NK-92 (cell line): ENCODE results near the gene TYW1B.
"Not testable (repeated sequence)": the region's sequence is repeated elsewhere in the genome, so short reads cannot be mapped to it uniquely, and the experiment has no call there.

Experiments used
- DNase-seq: peaks from one replicate; lab custom pipeline; 2025; ENCODE audit not compliant: unreplicated experiment; lab: John Stamatoyannopoulos, UW

The TYW1B gene

DNA sequence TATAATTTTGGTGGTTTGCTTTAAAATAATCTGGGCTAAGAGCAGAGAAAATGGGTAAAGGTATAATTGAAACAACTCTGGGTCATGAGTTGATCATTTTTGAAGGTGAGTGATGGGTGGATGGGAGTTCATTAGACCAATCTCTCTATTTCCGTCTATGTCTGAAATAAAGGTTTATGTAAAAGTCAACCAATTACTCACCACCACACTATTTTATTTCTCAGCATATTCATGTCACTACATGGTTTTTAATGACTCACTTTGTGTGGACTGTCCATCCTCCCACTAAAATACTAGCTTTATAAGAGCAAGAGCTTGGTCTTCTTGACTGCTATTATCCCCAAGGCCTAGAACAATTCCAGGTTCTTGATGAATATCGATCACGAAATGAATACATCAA lies 199.6 kb downstream of the TYW1B start:
- not testable (repeated sequence) for DNase-seq

DNA sequence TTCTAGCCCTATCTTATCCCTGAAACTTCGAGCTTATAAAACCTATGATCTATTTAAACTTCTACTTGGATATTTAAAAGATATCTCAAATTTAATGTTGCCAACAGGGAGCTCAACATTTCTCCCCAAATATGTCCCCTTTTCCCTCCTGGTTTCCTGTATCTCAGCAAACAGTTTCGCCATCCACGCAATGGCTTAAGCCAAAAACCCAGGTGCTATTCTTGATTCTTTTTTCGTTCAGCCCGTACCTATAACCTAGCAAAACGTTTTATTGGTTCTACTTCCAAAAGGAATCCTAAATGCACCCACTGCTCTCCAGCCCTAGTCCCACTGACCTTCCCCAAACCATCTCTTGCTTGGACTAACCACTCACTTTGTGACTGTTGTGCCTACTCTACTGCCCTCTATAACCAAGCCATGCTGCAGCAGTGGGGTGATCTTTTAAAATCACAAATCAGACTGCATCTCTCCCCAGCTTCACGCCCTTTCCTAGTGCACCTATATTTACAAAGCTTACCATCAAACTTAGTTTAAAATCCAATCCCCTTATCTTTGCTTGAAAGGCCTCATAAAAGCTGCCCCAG lies 201.5 kb downstream of the TYW1B start:
- DNase-seq: not testable (repeated sequence)

DNA sequence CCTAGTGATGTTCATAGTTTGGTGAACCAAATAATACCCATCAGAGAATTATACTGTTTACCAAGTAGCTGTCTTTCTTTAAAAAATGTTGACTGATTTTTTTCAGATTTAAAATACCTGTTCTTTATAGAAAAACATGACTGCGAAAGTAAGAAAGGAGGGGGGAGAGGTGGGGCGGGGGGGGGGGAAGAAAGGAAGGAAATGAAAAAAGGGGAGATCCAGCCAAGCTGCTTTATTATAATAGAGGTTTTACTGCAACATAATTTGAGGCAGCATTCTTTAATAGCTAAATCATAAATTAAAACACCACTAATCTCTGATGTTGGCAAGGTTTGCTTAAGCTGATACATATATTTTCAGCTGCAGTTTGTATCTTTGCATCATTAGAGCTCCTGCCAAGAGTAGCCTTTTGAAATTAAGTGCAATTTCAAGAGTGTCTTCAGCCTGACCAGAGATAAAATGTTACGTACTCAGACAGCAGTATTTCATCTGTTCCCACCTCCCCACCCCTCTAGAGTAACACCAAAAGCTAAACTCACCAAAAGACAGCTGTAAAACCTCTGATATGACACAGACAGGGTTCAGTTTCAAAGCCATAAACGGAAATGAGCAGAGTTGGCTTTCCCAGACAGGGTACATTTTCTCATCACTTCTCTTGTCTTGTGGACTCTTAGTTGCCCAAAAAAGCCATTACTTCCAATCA lies 202.1 kb downstream of the TYW1B start:
- DNase-seq: not testable (repeated sequence)

DNA sequence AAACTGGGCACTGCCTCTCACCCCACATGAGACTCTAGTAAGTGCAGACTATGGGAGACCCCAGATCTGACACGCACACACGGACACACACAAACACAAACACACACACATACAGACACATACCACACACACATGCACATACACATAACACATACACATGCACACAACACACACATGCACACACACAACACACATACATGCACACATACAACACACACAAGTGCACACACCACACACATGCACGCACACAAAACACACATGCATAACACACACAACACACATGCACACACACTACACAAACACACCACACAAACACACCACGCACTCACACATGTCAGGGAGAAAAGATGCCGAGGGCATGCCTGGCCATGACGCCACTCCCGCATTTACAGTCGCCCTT lies 205.5 kb downstream of the TYW1B start:
- DNase-seq: no peak

DNA sequence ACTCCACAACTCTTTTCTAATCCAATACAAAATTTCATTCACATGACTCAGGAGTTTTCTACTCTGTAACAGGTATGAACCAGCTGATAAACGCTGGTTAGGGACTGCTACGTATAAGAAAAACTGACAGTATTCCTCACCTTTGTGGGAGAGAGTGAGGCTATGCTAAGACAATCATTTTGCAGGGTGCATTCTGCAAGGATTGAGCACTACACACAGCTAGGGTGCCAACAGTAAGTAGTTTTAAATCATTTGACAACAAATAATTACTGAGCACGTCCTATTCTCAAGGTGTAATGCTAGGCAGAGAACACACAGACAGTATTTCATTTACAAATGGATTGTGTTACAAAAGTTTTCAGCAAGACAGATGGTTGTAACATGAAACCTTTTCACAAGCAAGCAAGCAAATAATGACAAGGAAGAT lies 206.2 kb downstream of the TYW1B start:
- not testable (repeated sequence) for DNase-seq

DNA sequence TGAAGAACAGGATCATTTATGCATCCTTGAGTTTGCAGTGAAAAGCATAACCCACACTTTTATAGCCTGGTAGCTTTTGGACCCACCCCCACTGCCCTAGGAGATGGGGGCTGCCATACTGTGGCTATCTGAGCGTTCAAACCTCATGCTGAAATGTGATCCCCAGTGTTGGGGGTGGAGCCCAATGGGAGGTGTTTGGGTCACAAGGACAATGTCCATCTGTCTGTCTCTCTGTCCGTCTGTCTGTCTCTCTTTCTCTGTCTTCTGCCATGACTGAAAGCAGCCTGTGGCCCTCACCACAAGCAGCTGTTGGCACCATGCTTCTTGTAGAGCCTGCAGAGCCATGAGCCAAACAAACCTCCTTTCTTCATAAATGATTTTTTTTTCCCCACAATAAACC lies 207.1 kb downstream of the TYW1B start:
- DNase-seq: not testable (repeated sequence)

DNA sequence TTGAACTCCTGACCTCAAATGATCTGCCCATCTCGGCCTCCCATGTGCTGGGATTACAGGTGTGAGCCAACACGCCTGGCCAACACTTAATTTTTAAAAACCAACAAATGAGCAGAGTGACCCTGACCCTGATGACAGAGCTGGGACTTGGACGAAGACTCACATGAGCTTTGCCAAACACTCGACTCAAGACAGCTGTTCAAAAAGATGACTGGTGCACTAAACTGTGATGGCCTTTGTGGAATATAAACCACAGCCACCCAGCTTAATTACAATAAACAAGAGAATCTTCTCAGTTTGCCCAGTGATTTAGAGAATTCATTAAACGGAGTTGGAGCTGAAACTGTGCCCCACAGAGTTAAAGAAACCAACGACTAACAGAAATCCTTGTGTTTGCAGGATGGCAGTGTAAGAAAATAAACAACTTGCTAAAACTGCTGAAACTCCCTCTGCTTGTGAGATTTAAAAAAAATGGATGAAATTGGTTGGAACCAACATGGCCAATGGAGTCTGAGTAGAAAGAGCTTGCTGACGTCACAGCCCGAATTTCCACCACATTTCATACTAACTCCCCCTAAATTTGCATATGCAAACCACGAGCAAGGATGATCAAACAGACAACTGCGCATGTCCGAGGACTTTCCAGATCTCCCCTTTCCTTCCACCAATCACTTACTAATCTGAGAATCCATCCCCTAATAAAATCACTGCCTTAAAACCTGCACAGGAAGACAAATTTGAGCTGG lies 209.4 kb downstream of the TYW1B start:
- DNase-seq: not testable (repeated sequence)

DNA sequence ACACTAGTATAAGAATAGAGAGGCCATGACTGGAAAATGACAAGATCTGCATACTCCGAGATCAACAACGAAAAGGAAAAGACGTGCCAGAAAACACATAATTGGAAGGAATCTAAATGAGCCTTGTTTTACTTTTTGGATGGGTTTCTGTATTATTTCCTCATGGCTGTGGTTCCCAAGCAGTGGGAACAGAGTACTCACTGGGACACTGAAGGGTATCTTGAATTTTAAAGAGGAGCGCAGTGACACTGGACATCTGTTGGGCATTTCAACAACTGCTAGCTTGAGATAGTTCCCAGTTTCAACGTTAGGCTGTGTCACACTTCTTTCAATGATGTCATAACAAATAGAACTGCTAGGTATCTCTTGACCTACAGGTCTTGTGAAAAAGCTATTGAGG lies 218.2 kb downstream of the TYW1B start:
- not testable (repeated sequence) for DNase-seq

DNA sequence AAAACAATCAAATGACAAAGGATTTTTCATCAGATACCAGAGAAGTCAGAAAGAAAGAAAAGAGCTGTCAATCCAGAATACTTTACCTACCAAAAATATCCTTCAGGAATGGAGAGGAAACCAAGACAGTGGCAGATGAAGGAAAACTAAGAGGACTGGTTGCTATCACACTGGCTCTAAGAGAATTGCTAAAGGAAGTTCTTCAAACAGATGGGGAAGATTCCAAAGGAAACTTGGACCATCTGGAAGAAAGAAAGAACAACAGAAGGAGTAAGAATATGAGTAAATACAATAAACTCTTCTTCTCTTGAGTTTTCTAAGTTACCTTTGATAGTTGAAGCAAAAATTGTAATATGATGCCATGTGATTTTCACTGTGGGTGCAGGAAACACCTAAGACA lies 220.0 kb downstream of the TYW1B start:
- DNase-seq: not testable (repeated sequence)

DNA sequence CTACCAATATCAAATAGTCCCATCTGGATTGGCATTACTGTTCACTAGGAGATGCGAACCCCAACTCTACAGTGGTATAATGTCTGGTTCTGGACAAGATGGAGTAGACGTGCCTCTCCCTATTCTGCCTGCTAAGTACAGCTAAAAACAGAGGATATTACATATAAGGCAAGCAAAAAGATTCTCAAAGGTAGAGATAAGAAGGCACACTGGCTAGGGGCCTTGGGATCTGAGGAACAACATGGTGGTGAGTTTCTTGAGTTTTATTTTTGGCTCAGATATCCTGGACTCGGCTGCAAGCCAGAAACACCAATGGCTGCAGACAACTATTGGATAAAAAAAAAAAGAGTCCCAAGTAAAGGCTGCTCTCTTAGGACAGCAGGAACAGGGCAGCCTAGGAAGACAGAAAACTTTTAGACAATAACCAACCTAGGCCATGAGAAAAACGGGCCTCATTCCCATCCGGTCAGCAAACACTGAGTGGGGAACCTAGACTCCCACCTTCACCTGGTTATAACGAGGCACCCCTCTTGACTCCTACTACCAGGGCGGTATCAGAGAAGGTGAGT lies 222.1 kb downstream of the TYW1B start:
- DNase-seq: not testable (repeated sequence)

DNA sequence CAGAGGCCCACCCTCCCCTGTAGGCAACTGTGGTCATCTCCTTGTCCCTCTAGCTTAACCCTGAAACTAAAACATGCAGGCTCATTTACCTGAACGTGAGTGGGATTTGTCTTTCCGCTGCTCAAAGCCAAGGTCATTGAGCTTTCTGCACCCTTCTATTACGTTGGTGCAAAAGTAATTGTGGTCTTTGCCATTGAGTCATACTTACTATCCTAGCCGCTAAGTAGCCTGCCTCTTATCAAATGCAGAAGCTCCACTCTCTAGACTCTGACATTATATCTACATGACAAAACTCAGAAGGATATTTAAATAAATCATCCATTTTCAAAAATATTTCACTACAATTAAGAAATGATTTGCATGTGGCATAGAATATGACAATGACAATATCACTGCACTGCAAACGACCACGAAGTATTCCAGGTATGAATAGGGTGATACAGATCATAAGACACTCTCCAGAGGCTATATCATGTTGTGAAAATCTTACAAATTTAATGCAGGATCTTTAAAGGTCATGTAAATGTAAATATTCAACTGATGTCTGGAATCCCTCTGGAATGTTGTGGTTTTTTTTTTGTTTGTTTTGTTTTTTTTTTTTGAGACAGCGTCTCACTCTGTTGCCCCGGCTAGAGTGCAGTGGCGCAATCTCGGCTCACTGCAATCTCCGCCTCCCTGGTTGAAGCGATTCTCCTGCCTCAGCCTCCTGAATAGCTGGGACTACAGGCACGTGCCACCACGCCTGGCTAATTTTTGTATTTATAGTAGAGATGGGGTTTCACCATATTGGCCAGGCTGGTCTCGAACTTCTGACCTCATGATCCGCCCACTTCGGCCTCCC lies 223.0 kb downstream of the TYW1B start:
- DNase-seq: not testable (repeated sequence)

DNA sequence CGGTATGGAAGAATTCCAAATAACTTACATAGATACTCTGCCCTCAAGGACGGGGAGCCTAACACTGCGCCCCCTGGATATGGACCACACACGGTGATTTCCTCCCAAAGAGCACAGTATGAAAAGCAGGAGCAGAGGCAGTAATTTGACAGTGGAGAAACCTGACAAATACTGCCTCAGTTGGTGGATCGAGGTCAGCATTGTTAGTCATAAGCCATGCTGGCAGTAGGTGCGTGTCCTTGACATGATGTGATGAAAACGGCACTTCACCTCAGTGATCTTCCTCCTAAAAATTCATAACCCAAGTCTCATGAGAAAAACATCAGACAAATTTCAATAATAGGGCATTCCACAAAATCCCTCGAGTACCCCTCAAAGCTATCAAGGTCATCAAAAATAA lies 224.5 kb downstream of the TYW1B start:
- DNase-seq: not testable (repeated sequence)

DNA sequence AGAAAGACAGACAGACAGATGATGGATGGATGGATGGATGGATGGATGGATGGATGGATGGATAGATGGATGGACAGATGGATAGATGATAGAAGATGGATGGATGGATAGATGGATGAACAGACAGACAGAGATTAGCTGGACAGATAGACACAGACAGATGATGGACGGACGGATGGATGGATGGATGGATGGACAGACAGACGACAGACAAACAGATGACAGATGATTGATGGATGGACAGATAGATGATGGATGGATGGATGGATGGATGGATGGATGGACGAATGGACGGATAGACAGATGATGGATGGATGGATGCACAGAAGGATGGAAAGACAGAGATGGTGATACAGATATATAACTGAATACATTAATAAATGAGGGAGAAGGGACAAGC lies 224.9 kb downstream of the TYW1B start:
- DNase-seq: no peak

DNA sequence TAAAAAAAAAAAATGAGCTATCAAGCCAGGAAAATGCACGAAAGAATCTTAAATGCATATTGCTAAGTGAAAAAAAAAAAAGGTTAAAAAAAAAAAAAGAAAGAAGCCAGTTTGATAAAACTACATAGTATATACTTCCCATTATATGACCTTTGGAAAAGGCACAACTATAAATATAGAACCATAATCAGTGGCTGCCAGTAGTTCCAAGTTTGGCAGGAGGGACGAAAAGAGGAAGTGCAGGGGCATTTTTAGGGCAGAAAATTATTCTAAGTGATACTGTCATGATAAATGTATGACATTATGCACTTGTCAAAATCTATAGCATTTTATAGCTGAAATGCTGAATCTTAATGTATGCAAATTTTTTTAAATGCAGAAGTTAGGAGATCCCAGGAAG lies 226.3 kb downstream of the TYW1B start:
- DNase-seq: not testable (repeated sequence)

DNA sequence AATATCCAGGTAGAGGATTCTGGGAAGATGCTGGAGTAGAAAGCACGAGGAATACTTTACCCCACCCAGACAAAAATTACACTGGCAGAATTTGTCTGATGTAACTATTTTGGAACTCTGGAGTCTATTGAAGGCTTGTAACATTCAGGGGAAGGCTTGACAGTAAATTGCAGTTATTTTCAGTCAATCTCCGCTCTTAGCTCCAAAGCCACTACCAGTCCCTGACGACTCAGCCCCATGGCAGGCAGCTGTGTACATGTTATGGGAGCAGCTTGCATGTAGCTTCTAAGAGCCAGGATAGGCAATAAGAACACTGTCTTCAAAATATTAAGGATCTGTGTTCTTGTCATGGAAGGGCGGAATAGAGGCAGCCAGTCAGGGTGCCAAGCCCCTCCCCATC lies 238.0 kb downstream of the TYW1B start:
- not testable (repeated sequence) for DNase-seq

DNA sequence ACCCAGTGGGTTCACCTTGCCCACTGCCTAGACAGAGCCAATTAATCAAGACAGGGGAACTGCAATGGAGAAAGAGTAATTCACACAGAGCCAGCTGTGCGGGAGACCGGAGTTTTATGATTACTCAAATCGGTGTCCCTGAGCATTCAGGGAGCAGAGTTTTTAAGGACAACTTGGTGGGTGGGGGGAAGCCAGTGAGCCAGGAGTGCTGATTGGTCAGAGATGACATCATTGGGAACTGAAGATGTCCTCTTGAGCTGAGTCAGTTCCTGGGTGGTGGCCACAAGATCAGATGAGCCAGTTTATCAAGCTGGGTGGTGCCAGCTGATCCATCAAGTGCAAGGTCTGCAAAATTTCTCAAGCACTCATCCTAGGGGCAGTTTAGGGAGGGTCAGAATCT lies 240.7 kb downstream of the TYW1B start:
- DNase-seq: not testable (repeated sequence)

DNA sequence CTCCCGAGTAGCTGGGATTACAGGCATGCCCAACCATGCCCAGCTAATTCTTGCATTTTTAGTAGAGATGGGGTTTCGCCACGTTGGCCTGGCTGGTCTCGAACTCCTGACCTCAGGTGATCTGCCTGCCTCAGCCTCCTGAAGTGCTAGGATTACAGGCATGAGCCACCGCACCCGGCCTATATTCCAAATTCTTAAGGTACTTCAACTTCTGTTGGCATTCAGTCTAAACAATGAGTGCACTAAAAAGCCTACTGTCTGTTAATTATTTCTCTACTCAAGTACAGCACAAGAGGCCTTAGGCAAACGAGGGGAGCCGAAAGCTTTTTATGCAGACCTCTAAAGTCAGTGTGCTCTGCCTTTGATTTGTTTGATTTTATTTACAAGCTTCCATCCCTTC lies 243.4 kb downstream of the TYW1B start:
- DNase-seq: not testable (repeated sequence)

DNA sequence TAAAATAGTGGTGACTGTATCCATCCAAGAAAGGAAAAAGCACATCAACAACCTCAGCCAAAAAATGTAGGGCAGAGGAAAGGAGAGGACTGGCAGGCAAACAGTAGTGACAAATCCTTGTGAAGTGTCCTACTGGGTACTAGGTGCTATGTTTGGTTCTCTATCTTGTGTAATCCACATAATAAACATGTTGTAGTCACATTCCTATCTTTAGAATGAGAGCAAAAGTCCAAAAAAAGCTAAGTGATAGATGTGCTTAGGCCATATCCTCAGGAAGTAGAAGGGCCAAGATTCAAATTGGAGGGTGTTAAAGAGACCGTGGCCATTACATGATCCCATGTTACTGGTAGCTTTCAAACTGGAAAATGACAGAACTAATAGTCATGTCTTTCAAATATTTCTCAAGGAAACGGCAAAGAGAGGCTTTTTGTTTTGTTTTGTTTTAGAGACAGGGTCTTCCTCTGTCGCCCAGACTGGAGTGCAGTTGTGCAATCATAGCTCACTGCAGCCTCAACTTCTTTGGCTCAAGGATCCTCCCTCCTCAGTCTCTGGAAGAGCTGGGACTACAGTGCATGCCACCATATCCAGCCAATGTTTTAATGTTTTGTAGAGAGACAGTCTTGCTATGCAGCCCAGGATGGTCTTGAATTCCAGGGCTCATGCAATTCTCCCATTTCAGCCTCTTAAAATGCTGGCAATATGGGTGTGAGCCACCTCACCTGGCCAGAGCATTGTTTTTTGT lies 244.2 kb downstream of the TYW1B start:
- DNase-seq: not testable (repeated sequence)

DNA sequence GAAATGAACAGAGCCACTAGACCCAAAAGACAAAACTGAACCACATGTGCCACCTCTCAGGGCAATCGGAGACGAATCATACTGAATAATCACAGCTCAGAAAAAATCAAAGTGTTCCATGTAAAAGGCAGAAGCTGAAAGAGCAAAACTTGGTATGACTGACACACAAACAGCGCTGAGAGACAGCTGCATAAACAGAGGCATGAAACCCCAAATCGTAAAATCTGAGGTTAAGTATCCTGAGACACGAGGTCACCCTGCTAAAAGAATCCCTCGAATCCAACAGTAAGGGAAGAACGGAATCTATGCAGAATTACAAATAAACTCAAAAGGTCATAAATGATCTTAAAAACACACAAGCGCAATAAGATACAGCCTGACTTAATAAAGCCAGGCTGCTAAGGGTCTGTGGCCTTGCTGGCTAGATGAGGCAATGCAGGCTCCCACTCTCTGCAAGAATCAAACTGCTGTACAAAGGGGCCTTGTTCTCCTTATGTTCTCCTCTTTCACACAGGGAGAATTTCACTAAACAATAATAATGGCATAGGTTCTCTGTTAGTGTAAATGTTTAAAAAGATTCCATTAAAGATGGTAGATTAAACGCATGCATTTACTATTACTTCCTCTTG lies 247.7 kb downstream of the TYW1B start:
- not testable (repeated sequence) for DNase-seq

DNA sequence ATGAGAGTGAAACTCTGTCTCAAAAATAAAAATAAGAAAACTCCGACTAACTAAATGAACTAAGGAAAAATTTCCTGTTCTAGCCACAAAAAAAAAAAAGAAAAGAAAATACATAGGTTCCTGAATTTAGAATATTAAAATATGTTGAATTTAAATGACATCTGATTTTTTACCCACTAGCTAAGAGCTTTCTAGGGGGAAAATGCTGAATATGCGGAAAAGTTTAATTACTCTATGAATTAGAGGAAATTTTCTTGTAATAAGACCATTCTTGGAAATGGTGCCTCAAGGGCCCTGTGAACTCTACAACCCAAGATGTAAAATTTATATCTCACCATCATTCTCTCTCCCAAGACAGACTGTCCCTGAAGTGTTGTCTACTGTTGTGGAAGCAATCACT lies 250.9 kb downstream of the TYW1B start:
- no peak for DNase-seq
